HEK293 (cell line): Measurements from ENCODE around the gene PMF1.

Experiments used
- CTCF ChIA-PET: fragments of 350-600 bp; formaldehyde crosslinking; extraction: SDS; loops from one replicate; lab custom pipeline; 2021; ENCODE audit warnings: antibody characterized with exemption; lab: Yijun Ruan, JAX
- POLR2A ChIA-PET: fragments of 300-600 bp; formaldehyde crosslinking; extraction: SDS; loops from one replicate; lab custom pipeline; 2020; ENCODE audit warnings: antibody characterized with exemption, inconsistent platforms; lab: Yijun Ruan, JAX
- H3K27ac ChIP-seq: fragments of 200-500 bp; sonication (Bioruptor generic); 2 replicates; pipeline ENCODE4 v1.5.1; 2014; ENCODE audit warnings: low read depth, low read length, control low read depth, inconsistent platforms; ENCODE audit errors: extremely low read depth
- H3K36me3 ChIP-seq, 2 experiments: fragments of 200-500 bp in 1 of 2; sonication (Bioruptor generic) in 1 of 2; 1 replicate in 1 of 2; 2 replicates in 1 of 2; pipeline ENCODE4 v1.5.1; 2014 to 2017; ENCODE audit warnings: inconsistent platforms in 2 of 2, low read length in 2 of 2; ENCODE audit not compliant: control insufficient read depth in 2 of 2, insufficient read depth in 1 of 2
- H3K4me1 ChIP-seq: fragments of 200-500 bp; sonication (Bioruptor generic); 2 replicates; pipeline ENCODE4 v1.5.1; 2014; ENCODE audit warnings: mild to moderate bottlenecking, low read length, inconsistent platforms; ENCODE audit not compliant: control insufficient read depth, insufficient read depth
- H3K4me3 ChIP-seq: 2 replicates; pipeline ENCODE4 v1.5.1; 2011; ENCODE audit warnings: low read depth, mild to moderate bottlenecking, control low read depth, low read length, moderate library complexity
- H3K9me3 ChIP-seq: fragments of 200-500 bp; sonication (Bioruptor generic); 2 replicates; pipeline ENCODE4 v1.5.1; 2014; ENCODE audit warnings: low read depth, low read length, inconsistent platforms; ENCODE audit not compliant: control insufficient read depth, insufficient read depth
- SALL2 ChIP-seq: fragments of 450-650 bp; formaldehyde crosslinking; IDR thresholded peaks from 2 replicates; pipeline ENCODE4 v1.5.0; 2017; ENCODE audit warnings: missing biosample characterization, mild to moderate bottlenecking, missing genetic modification characterization, borderline replicate concordance
- SCRT1 ChIP-seq: fragments of 450-650 bp; formaldehyde crosslinking; IDR thresholded peaks from 2 replicates; pipeline ENCODE4 v1.5.1; 2016; ENCODE audit warnings: missing biosample characterization, missing genetic modification characterization, borderline replicate concordance
- ZBTB6 ChIP-seq: fragments of 450-650 bp; formaldehyde crosslinking; IDR thresholded peaks from 2 replicates; pipeline ENCODE4 v1.5.1; 2017; ENCODE audit warnings: missing biosample characterization, missing genetic modification characterization
- ZFP37 ChIP-seq: fragments of 450-650 bp; formaldehyde crosslinking; IDR thresholded peaks from 2 replicates; pipeline ENCODE4 v1.5.1; 2016; ENCODE audit warnings: missing biosample characterization, missing genetic modification characterization
- ZNF10 ChIP-seq: fragments of 450-650 bp; formaldehyde crosslinking; IDR thresholded peaks from 2 replicates; pipeline ENCODE4 v1.5.1; 2017; ENCODE audit warnings: missing biosample characterization, missing genetic modification characterization
- ZNF157 ChIP-seq: fragments of 450-650 bp; formaldehyde crosslinking; IDR thresholded peaks from 2 replicates; pipeline ENCODE4 v1.5.1; 2016; ENCODE audit warnings: missing biosample characterization, missing genetic modification characterization
- ZNF354C ChIP-seq: fragments of 450-650 bp; formaldehyde crosslinking; IDR thresholded peaks from 2 replicates; pipeline ENCODE4 v1.5.1; 2016; ENCODE audit warnings: missing biosample characterization, missing genetic modification characterization, low read depth, borderline replicate concordance
- ZNF391 ChIP-seq: fragments of 450-650 bp; formaldehyde crosslinking; IDR thresholded peaks from 2 replicates; pipeline ENCODE4 v1.5.1; 2016; ENCODE audit warnings: low read depth, missing biosample characterization, missing genetic modification characterization, borderline replicate concordance
- ZNF423 ChIP-seq: fragments of 450-650 bp; formaldehyde crosslinking; IDR thresholded peaks from 2 replicates; pipeline ENCODE4 v1.5.1; 2016; ENCODE audit warnings: missing biosample characterization, missing genetic modification characterization
- ZNF426 ChIP-seq: fragments of 450-650 bp; formaldehyde crosslinking; IDR thresholded peaks from 2 replicates; pipeline ENCODE4 v1.5.1; 2017; ENCODE audit warnings: missing biosample characterization, missing genetic modification characterization, mild to moderate bottlenecking, inconsistent platforms, moderate library complexity
- ZNF514 ChIP-seq: fragments of 450-650 bp; formaldehyde crosslinking; IDR thresholded peaks from 2 replicates; pipeline ENCODE4 v1.5.1; 2016; ENCODE audit warnings: missing biosample characterization, missing genetic modification characterization
- ZNF544 ChIP-seq: fragments of 450-650 bp; formaldehyde crosslinking; IDR thresholded peaks from 2 replicates; pipeline ENCODE4 v1.5.0; 2017; ENCODE audit warnings: missing biosample characterization, missing genetic modification characterization
- ZNF560 ChIP-seq: fragments of 450-650 bp; formaldehyde crosslinking; IDR thresholded peaks from 2 replicates; pipeline ENCODE4 v1.5.1; 2017; ENCODE audit warnings: missing biosample characterization, missing genetic modification characterization, borderline replicate concordance
- ZNF585B ChIP-seq: fragments of 450-650 bp; formaldehyde crosslinking; IDR thresholded peaks from 2 replicates; pipeline ENCODE4 v1.5.1; 2016; ENCODE audit warnings: missing biosample characterization, missing genetic modification characterization
- ZNF621 ChIP-seq: fragments of 450-650 bp; formaldehyde crosslinking; IDR thresholded peaks from 2 replicates; pipeline ENCODE4 v1.5.1; 2017; ENCODE audit warnings: missing biosample characterization, missing genetic modification characterization
- ZNF76 ChIP-seq: fragments of 450-650 bp; formaldehyde crosslinking; IDR thresholded peaks from 2 replicates; pipeline ENCODE4; 2016; ENCODE audit warnings: low read depth, missing biosample characterization, missing genetic modification characterization, borderline replicate concordance
- ZSCAN16 ChIP-seq: fragments of 450-650 bp; formaldehyde crosslinking; IDR thresholded peaks from 2 replicates; pipeline ENCODE4 v1.5.1; 2016; ENCODE audit warnings: missing biosample characterization, missing genetic modification characterization
- TF ChIP-seq, protein P1 (sequence below): fragments of 450-650 bp; formaldehyde crosslinking; IDR thresholded peaks from 2 replicates; pipeline ENCODE4 v1.5.1; 2016; ENCODE audit warnings: missing biosample characterization, missing genetic modification characterization
- TF ChIP-seq, protein P2 (sequence below): sonication (generic); formaldehyde crosslinking; IDR thresholded peaks from 2 replicates; pipeline ENCODE4 v1.8.1; 2022; ENCODE audit warnings: mild to moderate bottlenecking, moderate library complexity, missing genetic modification reagents
- TF ChIP-seq, protein P3 (sequence below): fragments of 450-650 bp; formaldehyde crosslinking; IDR thresholded peaks from 2 replicates; pipeline ENCODE4 v1.5.0; 2017; ENCODE audit warnings: missing biosample characterization, missing genetic modification characterization, borderline replicate concordance

PMF1 gene

DNA sequence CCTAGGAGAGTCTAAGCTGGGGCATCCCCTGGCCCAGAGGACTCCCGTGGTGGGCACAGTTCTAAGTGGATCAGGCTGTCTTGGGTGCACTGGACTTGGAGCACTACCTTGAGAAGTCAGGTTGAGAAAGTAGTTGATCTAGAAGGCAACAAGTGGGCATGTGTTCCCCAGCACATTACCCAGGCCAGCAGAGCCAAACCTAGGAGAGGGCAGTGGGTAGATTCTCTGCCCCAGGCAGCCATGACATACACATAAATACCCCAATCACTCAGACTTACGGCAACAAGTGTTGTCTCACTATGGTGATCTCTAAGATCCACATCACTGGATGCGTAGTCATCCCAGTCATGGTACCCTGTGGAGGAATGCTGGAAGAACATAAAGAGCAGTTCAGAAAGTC lies 1.6 kb upstream of the PMF1 start (continued):
- no peak for TF ChIP-seq SALL2 (tag by site-specific recombination)
- TF ChIP-seq ZNF76 = no peak
- TF ChIP-seq ZNF514 (tag by site-specific recombination) = no peak
- no peak for TF ChIP-seq ZNF354C (tag by site-specific recombination)
- TF ChIP-seq SCRT1 = peak; percentile 68; the same call in 1 of the 2 replicates

DNA sequence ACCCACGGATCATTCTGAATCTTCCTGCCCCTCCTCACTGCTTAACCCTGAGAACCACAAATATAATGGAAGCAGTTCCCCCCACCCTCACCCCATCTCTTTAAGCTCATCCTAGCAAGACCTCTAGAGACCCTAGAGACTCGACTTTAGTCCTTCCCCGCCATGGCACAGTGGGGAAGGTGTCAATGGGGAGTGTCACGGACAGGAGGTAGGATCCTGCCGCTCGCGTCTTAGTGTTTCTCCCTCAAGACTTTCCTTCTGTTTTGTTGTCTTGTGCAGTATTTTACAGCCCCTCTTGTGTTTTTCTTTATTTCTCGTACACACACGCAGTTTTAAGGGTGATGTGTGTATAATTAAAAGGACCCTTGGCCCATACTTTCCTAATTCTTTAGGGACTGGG lies 677 bp upstream of the PMF1 start:
- TF ChIP-seq, protein P1, sequence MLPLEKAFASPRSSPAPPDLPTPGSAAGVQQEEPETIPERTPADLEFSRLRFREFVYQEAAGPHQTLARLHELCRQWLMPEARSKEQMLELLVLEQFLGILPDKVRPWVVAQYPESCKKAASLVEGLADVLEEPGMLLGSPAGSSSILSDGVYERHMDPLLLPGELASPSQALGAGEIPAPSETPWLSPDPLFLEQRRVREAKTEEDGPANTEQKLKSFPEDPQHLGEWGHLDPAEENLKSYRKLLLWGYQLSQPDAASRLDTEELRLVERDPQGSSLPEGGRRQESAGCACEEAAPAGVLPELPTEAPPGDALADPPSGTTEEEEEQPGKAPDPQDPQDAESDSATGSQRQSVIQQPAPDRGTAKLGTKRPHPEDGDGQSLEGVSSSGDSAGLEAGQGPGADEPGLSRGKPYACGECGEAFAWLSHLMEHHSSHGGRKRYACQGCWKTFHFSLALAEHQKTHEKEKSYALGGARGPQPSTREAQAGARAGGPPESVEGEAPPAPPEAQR (tag by site-specific recombination) = no peak
- TF ChIP-seq ZNF423 (no peak), ZNF426 (no peak), ZNF10 (tag by site-specific recombination) (no peak), ZNF621 (no peak), ZSCAN16 (tag by site-specific recombination) (no peak), ZBTB6 (tag by site-specific recombination) (no peak), ZNF391 (tag by site-specific recombination) (no peak), ZNF560 (tag by site-specific recombination) (no peak), ZNF544 (no peak), ZNF157 (no peak), ZNF585B (no peak), ZFP37 (no peak)
- TF ChIP-seq, protein P2, sequence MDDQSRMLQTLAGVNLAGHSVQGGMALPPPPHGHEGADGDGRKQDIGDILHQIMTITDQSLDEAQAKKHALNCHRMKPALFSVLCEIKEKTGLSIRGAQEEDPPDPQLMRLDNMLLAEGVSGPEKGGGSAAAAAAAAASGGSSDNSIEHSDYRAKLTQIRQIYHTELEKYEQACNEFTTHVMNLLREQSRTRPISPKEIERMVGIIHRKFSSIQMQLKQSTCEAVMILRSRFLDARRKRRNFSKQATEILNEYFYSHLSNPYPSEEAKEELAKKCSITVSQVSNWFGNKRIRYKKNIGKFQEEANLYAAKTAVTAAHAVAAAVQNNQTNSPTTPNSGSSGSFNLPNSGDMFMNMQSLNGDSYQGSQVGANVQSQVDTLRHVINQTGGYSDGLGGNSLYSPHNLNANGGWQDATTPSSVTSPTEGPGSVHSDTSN (CRISPR knock-in tag) = no peak
- TF ChIP-seq, protein P3, sequence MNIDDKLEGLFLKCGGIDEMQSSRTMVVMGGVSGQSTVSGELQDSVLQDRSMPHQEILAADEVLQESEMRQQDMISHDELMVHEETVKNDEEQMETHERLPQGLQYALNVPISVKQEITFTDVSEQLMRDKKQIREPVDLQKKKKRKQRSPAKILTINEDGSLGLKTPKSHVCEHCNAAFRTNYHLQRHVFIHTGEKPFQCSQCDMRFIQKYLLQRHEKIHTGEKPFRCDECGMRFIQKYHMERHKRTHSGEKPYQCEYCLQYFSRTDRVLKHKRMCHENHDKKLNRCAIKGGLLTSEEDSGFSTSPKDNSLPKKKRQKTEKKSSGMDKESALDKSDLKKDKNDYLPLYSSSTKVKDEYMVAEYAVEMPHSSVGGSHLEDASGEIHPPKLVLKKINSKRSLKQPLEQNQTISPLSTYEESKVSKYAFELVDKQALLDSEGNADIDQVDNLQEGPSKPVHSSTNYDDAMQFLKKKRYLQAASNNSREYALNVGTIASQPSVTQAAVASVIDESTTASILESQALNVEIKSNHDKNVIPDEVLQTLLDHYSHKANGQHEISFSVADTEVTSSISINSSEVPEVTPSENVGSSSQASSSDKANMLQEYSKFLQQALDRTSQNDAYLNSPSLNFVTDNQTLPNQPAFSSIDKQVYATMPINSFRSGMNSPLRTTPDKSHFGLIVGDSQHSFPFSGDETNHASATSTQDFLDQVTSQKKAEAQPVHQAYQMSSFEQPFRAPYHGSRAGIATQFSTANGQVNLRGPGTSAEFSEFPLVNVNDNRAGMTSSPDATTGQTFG = no peak
- CTCF ChIA-PET = interaction anchor here (0.6 to 3.9 kb wide), 4 partner anchors 13 to 276 kb away, joined by 3 to 29 read pairs (median 5); no protein-coding TSS in a partner anchor
- no peak overlapping the region for H3K4me3 ChIP-seq
- H3K27ac ChIP-seq = no peak overlapping the region
- peaks cover 10 to 50% of the 10 kb centered on the region in 2 experiments; a peak in 2 of 3 replicates for H3K36me3 ChIP-seq
- no peaks in the 10 kb centered on the region for H3K9me3 ChIP-seq
- POLR2A ChIA-PET = interaction anchor here (0.7 to 2.7 kb wide), 18 partner anchors 9 to 127 kb away, joined by 3 to 49 read pairs (median 6); partner anchors contain the start of genes LMNA, SEMA4A, SLC25A44 and SMG5
- H3K4me1 ChIP-seq = no peaks in the 10 kb centered on the region
